ENCODE measurements around the gene GFPT2.

GFPT2 gene

GRCh38 chr5:180353048-180353979, at the start of gene GFPT2 (continued):
- TF ChIP-seq ZNF704 (tag by site-specific recombination; IDR thresholded peaks at IDR 0.05) (no peak), ZBTB1 (tag by site-specific recombination; IDR thresholded peaks at IDR 0.05) (no peak), ZNF121 (tag by site-specific recombination; IDR thresholded peaks at IDR 0.05) (no peak), ZNF629 (tag by site-specific recombination; IDR thresholded peaks at IDR 0.05) (no peak), PRDM6 (tag by site-specific recombination; IDR thresholded peaks at IDR 0.05) (no peak), ZNF513 (tag by site-specific recombination; IDR thresholded peaks at IDR 0.05) (no peak), ZNF600 (tag by site-specific recombination; IDR thresholded peaks at IDR 0.05) (peak; percentile 72), ZNF549 (tag by site-specific recombination; IDR thresholded peaks at IDR 0.05) (no peak), TSHZ1 (tag by site-specific recombination; IDR thresholded peaks at IDR 0.05; ENCODE audit: borderline replicate concordance) (no peak; the same call in 1 of the 2 replicates), ZNF19 (tag by site-specific recombination; IDR thresholded peaks at IDR 0.05; ENCODE audit: low read depth) (no peak), ZNF214 (tag by site-specific recombination; IDR thresholded peaks at IDR 0.05; ENCODE audit: borderline replicate concordance) (no peak), ZNF112 (tag by site-specific recombination; IDR thresholded peaks at IDR 0.05) (no peak), ZNF146 (tag by site-specific recombination; IDR thresholded peaks at IDR 0.05) (no peak), ZBTB7A (tag by site-specific recombination; IDR thresholded peaks at IDR 0.05; ENCODE audit: low read depth) (0 out of 2 replicates have a peak, but pooled peaks have one; percentile 22), ZNF843 (tag by site-specific recombination; IDR thresholded peaks at IDR 0.05) (no peak), ZNF580 (tag by site-specific recombination; IDR thresholded peaks at IDR 0.05) (no peak), PRDM10 (tag by site-specific recombination; IDR thresholded peaks at IDR 0.05) (no peak), HOXD13 (CRISPR knock-in tag; IDR thresholded peaks at IDR 0.05; ENCODE audit: borderline replicate concordance) (no peak), ZNF266 (tag by site-specific recombination; IDR thresholded peaks at IDR 0.05; ENCODE audit: low read depth) (no peak), IKZF3 (tag by site-specific recombination; IDR thresholded peaks at IDR 0.05) (no peak), ZBTB48 (tag by site-specific recombination; IDR thresholded peaks at IDR 0.05) (no peak), GLIS1 (tag by site-specific recombination; IDR thresholded peaks at IDR 0.05) (peak; percentile 59)
- TF ChIP-seq, protein P1, sequence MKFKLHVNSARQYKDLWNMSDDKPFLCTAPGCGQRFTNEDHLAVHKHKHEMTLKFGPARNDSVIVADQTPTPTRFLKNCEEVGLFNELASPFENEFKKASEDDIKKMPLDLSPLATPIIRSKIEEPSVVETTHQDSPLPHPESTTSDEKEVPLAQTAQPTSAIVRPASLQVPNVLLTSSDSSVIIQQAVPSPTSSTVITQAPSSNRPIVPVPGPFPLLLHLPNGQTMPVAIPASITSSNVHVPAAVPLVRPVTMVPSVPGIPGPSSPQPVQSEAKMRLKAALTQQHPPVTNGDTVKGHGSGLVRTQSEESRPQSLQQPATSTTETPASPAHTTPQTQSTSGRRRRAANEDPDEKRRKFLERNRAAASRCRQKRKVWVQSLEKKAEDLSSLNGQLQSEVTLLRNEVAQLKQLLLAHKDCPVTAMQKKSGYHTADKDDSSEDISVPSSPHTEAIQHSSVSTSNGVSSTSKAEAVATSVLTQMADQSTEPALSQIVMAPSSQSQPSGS (tag by site-specific recombination; IDR thresholded peaks at IDR 0.05; ENCODE audit: low read depth), result no peak

All from HEK293 (cell line).